Astrocyte (in vitro differentiated cells and primary cell): ENCODE measurements around the gene FCHO1.

ENCODE experiments used
- CTCF ChIP-seq: IDR thresholded peaks from 2 replicates; pipeline ENCODE4 v1.5.1; 2011; ENCODE audit warnings: low read depth, mild to moderate bottlenecking, inconsistent platforms, low read length, moderate library complexity; ENCODE audit not compliant: insufficient read depth
- EZH2 ChIP-seq: IDR thresholded peaks from 2 replicates; pipeline ENCODE4 v1.6.1; 2012; ENCODE audit warnings: mild to moderate bottlenecking, low read length, inconsistent platforms; ENCODE audit not compliant: insufficient read depth

- TF ChIP-seq CTCF, result no peak
- TF ChIP-seq EZH2, result no peak
Measured at GRCh38 chr19:17741456-17741855, 9.8 kb upstream of the FCHO1 start.
